Activated T-cell treated with anti-CD3 and anti-CD28 coated beads for 1 hour (primary cell): ENCODE results near the gene PCYT1B.
"Not testable (repeated sequence)": the region's sequence is repeated elsewhere in the genome, so short reads cannot be mapped to it uniquely, and the experiment has no call there.

Experiments used
- DNase-seq: peaks from one replicate; pipeline ENCODE4 v3.0.0-alpha.2; 2020; ENCODE audit warnings: low read depth

The PCYT1B gene

DNA sequence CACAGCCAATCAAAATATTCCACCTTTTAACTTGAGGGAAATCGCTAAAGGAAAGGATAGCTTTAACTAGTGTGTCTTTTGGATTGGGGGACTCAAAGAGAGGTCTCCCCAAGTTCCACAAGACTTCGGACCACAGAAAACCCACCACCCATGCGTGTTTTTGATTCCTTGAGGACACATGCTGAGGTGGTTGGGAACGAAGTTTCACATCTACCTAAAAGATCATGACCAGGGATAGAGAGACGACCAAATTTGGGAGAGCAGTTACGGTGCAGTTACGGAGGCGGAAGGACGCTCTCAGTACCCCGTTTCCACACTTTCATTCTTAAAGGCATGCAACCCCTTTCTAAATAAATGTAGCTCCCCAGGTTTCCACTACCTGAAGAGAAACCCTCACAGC, 1.1 kb downstream of the PCYT1B start:
- DNase-seq: no peak

DNA sequence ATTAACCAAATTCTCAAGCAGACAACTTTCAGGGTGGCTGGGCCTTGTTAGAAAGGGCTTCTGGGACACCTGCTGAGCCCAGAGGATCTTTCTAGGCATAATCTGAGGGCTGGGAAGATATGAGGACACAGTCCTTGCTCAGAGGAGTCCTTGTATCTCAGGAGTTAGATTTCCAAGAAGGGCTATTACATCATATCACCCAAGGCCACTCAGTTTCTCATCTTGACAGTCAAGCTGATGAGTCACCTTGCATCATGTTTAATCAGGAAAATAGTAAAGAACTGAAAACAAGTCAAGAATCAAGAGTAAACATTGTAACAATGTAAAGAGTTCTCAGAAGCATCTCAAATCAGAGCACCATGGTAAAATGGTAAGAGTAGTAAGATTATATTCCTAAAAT, 4.0 kb downstream of the PCYT1B start:
- no peak for DNase-seq

DNA sequence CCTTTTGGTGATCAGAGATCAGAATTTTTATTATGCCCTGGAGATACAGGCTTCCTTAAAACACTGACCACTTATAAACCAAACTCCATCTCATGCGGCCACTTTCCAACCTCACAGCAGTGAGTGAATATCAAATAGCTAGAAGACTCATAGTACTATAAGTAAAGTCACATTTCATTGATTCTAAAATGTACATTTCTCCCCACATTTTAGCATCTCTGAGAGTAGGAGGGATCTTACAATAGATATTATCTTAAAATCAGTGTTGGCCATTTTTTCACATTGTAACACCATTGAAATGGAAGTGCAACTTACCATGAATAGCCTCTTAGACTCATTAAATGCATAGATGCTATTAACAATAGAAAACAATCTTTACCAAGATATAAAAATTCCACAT, 17.4 kb downstream of the PCYT1B start:
- DNase-seq: no peak

GRCh38 chrX:24619647-24620046, 27.5 kb downstream of the PCYT1B start:
- no peak for DNase-seq

- DNase-seq: no peak
Measured at GRCh38 chrX:24610516-24610915, 36.6 kb downstream of the PCYT1B start.

DNA sequence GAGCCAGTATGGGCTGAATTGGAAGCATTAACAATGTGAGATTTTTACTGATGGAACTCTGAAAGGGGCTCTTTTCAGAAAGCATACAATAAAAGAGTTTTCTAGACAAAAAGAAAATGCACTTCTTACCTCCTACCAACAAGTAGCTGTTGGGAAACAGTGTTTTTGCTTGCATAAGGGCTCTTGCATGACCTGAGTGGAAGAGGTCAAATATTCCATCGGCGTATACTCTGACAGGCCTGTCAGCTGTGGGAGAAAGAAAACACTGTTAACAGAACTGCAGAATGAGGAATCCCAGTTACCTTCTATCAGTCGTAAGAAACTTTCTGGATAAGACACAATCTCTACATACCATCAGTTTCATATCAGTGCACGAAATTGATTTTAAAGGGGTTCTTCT, 39.5 kb downstream of the PCYT1B start:
- no peak for DNase-seq

- DNase-seq: not testable (repeated sequence)
Measured at GRCh38 chrX:24605941-24606340, 41.2 kb downstream of the PCYT1B start.

GRCh38 chrX:24603191-24603590, 44.0 kb downstream of the PCYT1B start:
- DNase-seq: no peak

GRCh38 chrX:24601858-24602257, 45.3 kb downstream of the PCYT1B start:
- DNase-seq: no peak

GRCh38 chrX:24594501-24594900, 52.6 kb downstream of the PCYT1B start:
- DNase-seq: no peak

GRCh38 chrX:24590111-24590510, 57.0 kb downstream of the PCYT1B start:
- DNase-seq: no peak

- no peak for DNase-seq
Measured at GRCh38 chrX:24577091-24577490, 70.1 kb downstream of the PCYT1B start.

DNA sequence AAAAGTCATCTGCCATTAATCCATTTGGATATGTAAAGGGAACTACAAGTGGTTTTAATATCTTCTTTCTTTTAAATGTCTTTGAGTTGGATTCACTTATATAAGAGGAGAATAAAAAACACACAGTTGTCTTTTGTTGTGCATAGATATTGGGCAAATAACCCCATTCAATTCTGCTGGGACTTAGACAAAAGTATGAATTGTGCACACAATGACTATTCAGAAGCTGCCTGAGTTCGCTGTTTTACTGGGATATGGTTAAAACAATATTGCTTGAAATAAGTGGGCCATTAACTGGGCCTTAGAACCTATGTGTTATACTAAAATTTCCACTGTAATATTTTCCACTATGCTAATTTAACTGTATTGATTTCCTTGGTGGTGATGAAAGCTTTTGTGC, 71.7 kb downstream of the PCYT1B start:
- DNase-seq: no peak

- no peak for DNase-seq
Measured at GRCh38 chrX:24574743-24575142, 72.4 kb downstream of the PCYT1B start.

DNA sequence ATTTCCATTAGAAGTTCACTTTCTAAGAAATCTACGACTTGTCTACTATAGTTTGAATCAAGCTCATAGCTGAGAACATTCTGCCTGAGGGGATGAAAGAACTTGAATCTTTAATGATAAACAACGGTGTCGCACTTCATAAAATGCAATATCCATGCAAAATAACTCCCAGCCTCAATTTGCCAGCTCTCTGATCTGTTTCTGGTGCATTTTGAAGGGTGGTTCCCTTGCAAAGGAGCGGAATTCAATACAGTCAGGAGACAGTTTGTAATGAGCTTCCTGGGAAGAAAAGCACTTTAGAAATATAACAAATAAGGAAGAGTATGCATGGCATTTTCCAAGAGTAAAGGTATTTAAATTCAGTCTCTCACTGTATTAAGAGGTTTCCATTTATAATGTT, 80.0 kb downstream of the PCYT1B start:
- no peak for DNase-seq

GRCh38 chrX:24566240-24566639, 80.9 kb downstream of the PCYT1B start:
- DNase-seq: no peak

- no peak for DNase-seq
Measured at GRCh38 chrX:24563291-24564010, 83.7 kb downstream of the PCYT1B start.

DNA sequence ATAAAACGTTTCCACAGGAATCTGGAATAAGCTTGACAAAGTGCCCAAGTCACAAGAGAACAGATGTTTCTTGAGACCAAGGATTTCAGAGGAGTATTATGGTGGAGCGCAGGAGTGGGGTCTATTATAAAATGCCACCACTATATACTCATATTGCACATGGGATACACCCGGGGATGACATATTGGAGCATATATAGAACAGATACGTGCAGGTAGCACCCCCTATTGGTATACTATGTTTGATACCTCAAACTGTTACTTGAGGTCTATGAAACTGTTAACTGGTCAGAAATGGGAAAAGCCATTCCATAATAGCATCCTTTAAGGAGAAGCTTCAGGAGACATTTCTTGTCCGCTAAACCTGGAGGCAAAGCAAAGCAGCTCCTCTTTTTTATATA, 86.0 kb downstream of the PCYT1B start:
- no peak for DNase-seq

DNA sequence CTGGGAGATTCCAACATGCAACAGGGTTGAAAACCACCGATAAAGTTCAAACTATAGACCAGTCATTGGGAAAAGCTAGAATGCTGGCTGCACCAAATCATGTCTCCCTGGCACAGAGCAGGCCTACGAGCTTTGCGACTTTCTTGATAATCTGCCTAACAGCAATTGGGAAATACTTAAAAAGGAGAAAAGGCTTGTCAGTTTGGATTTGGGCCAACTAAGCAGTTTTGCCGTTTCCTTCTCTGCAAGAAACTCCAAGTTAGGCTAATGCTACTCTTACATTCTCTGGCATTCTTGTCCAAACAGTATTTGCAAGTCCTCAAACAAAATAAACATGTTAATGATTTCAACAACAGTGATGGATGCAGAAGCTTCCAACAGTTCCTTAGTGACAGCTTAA, 94.1 kb downstream of the PCYT1B start:
- DNase-seq: no peak

DNA sequence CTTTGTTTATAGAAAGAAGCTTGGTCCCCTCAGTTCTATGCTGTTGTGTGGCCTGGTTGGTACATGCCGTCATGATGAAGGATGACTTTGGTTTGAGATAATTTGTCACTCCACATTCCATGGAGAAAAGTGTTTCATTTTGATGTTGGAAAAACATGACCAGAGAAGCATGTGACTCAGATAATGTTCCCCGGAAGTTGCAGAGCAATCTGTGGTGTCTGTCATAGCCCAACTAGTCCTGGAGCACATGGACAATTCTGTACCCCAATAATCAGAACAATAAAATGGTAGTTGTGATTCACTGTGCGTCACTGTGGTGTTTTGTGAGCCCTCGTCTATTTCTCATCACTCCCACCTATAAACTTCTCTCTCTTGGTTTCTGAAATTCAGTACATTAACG, 97.0 kb downstream of the PCYT1B start:
- DNase-seq: no peak

DNA sequence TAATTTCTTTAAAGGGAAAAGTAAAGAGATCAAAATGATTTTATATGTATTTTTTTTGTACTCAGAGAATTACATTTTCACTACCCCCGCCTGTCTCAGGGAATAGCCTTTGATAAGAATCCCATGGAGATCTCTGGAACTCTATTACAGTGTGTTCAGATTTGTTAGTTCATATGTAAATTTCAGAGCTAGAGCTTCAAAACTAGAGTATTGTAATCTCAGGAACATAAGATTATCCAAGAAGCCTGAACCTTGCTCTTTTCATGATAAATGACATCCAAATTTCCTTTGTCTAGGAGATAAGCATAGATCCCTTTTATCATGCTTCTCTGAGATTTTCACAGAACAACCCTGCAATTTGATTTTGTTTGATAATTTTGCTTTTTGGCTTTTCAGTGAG, 99.2 kb downstream of the PCYT1B start:
- DNase-seq: no peak

GRCh38 chrX:24542756-24543155, 104.4 kb downstream of the PCYT1B start:
- DNase-seq: no peak

DNA sequence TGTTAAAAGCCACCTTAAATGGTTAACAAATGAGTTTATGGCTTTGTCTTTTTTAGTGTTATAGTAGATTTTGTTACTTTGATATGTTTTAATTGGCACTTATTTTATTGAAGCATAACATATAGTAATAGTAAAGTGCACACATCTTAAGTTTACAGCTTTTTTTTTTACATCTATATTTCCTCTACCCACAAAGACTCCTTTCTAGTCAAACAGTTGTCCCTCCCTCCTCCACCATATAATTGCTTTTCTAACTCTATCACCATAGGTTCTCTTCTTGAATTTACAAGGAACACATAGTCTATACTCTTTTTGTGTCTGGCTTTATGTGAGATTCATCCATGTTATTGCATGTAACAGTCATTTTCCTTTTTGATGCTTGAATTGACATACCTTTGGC, 110.6 kb downstream of the PCYT1B start:
- no peak for DNase-seq

DNA sequence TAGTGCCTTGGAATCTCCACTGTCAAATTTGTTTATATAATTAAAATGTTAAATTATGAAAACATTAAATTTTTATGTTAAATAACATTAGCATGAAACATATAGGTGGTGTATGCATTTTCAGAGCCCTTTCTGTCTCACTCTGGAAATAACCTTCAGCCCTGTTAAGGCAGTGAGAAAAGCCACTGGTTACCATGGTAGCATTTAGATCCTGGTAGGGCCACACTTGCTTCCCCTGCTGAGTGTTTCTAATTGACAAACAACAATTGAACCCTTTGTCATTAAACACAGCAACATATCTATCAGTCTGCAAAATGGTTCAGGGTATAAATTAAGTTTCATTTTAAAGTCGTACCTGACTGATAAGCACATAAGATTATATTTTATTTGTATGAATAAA, 118.5 kb downstream of the PCYT1B start:
- DNase-seq: no peak

GRCh38 chrX:24526616-24527015, 120.5 kb downstream of the PCYT1B start:
- no peak for DNase-seq
